NCI-H2171 (cell line): ENCODE data around the gene CPA4.
"Not testable (repeated sequence)": the region's sequence is repeated elsewhere in the genome, so short reads cannot be mapped to it uniquely, and the experiment has no call there.

Experiments used
- DNase-seq: peaks from one replicate; lab custom pipeline; 2025; lab: John Stamatoyannopoulos, UW

CPA4 gene

DNA sequence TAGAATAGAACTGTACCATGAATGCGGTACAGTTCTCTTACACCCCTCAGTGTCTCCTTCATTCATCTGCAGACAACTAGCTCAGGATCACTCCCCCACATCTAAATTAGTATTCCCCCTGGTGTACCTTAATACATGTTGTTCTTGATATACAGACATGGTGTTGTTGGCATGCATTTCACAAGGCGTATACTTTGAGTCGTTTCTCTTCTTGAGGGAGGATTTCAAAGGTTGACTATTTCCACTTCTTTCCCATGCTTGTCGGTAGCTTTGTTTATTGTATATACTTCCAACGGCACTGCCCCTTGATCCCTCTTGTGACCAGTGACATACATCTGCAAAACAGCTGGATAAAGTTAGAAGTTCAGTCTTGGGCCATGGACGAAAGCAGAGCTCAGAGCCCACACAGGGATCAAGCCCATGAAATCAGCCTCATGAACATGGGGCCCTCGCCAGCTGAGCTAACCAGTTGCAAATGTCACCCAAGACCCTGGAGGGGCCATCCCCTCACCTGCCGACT lies 8.6 kb downstream of the CPA4 start:
- DNase-seq: no peak

DNA sequence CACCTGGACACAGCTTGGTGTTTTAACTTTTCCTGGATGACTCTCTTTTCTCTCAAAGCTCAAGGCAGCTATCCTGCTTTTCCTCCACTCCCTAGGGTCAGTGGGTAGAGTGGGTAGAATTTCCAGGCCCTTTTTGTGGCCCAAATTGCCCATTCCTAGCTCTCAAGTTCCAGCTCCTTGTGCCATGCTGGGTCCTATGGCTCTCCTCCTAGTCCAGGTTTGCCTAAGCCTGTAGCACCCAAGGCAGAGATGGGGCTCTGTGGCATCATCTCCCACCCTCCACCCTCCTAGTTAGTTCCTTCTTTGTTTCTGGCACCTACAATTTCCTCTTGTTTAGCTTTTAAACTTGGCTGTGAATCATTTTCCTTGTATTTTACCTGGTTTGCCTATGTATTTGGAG lies 9.7 kb downstream of the CPA4 start:
- DNase-seq: no peak

GRCh38 chr7:130303127-130303526 lies 10.2 kb downstream of the CPA4 start:
- no peak for DNase-seq

DNA sequence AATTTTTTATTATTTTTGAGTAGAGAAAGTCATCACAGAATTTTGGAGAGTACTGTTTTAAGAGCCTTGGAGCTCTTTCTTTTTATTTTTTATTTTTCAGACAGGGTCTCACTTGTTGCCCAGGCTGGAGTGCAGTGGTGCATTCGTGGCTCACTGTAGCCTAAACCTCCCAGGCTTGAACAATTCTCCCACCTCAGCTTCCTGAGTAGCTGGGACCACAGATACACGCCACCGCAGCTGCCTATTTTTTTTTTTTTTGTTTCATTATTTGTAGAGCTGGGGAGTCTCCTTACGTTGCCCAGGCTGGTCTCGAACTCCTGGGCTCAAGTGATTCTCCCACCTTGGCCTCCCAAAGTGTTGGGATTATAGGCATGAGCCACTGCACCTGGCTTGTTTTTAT lies 10.6 kb downstream of the CPA4 start:
- DNase-seq: no peak

GRCh38 chr7:130303982-130304381 lies 11.0 kb downstream of the CPA4 start:
- no peak for DNase-seq

DNA sequence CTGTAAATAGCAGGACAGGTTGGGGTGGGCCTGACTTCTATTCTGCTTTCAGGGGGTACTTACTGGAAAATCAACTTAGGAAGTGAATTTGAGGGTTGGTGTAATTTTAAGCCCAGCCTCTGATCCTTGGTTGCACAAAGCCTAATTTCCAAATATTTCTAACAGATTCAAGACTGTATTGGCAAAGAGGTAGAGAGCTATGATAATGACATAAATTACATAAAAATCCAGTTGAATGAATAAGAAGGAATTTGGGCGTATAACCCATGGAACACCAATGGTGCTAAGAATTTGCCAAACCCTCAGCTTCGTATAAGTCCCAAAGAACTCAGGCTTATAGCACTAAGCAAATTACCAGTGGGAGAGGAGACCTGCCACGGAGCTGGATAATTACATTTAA lies 11.9 kb downstream of the CPA4 start:
- no peak for DNase-seq

- no peak for DNase-seq
Observed at GRCh38 chr7:130305433-130306042, 12.6 kb downstream of the CPA4 start.

DNA sequence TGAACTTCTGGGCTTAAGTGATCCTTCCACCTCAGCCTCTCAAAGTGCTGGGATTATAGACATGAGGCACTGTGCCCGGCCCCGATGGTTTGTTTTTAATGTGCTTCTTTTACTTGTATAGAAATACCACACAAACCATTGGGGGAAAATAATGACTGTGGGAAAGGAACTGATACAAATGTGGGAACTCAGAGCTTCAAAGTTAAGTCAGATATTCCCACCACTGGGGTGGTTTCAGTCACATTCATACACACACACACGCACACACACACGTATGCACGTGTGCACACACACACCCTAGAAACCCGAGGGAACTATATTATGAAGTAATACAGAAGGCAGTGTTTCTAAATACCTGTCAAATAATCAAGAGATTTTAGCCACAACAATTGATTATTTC lies 17.0 kb downstream of the CPA4 start:
- DNase-seq: no peak

DNA sequence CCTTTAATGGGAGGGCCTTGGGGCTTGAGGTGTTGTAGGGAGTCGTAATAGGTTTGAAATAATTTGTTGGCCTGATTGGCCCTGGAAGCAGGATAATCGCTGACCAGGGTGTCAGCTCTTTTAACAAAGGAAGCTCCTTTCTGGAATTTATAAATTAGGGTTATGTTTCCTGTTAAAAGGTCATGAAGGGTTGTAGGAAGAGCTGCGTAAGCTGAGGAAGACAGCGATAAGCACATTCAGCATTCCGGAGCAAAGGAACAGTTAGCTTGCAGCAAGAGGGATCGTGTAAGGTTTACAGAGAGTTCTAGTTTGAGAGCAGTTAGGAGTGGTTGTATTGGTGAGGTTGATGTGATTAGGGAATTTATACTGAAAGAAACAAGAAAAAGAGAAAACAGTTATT lies 21.3 kb downstream of the CPA4 start:
- no peak for DNase-seq

GRCh38 chr7:130319541-130319940 lies 26.6 kb downstream of the CPA4 start:
- no peak for DNase-seq

- not testable (repeated sequence) for DNase-seq
Observed at GRCh38 chr7:130321542-130322229, 28.7 kb downstream of the CPA4 start.

GRCh38 chr7:130322615-130323014 lies 29.7 kb downstream of the CPA4 start:
- DNase-seq: no peak

- DNase-seq: no peak
Observed at GRCh38 chr7:130324306-130324943, 31.5 kb downstream of the CPA4 start.

DNA sequence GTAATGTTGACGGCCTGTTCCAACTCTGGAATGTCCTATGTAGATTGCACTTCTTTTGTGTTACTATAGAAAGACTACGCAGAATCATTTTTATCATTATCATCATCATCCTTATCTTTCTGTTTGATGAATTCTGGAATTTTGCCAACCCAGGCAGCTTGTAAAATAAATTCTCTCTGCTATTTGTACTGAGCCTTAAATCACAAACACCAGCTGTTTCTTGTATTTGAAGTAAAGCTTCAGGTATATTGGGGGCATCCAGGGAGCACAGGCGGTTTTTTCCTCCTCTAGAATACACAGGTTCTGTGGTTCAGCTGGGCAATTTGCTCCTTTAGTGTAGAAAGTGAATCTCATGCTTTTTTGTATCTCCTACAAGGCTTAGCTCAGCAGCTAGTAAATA lies 36.7 kb downstream of the CPA4 start:
- peak; percentile 77 for DNase-seq

DNA sequence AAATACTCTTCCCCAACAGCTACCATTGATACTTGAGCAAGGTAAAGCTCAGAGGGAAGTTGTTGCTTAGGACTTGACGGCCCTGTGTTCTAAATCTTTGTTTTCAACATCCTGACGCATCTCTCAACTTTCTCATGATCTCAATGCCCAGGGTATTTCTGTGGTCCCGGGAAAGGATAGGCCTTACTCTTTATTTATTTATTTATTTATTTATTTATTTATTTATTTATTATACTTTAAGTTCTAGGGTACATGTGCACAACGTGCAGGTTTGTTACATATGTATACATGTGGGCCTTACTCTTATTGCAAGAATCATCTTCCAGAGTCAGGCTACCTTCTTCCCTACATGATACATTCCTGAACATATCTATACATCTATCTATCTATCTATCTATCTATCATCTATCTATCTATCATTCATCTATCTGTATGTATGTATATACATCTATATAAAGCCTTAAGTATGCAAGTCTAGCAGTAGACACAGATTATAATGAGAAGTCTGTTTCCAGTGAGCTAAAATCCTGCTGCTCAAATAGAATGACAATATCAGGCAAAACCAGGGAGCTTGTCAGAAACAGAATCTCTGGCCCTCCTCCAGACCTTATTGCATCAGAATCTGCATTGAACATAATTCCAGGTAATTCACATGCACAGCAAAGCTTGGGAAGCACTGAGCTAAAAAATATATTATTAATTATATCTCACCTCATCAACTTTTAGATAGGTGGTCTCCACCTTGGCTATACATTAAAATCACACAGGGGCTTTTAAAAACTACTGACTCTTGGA lies 39.5 kb downstream of the CPA4 start:
- DNase-seq: no peak

GRCh38 chr7:130333832-130334231 lies 40.9 kb downstream of the CPA4 start:
- DNase-seq: no peak

GRCh38 chr7:130334274-130334673 lies 41.3 kb downstream of the CPA4 start:
- DNase-seq: no peak

DNA sequence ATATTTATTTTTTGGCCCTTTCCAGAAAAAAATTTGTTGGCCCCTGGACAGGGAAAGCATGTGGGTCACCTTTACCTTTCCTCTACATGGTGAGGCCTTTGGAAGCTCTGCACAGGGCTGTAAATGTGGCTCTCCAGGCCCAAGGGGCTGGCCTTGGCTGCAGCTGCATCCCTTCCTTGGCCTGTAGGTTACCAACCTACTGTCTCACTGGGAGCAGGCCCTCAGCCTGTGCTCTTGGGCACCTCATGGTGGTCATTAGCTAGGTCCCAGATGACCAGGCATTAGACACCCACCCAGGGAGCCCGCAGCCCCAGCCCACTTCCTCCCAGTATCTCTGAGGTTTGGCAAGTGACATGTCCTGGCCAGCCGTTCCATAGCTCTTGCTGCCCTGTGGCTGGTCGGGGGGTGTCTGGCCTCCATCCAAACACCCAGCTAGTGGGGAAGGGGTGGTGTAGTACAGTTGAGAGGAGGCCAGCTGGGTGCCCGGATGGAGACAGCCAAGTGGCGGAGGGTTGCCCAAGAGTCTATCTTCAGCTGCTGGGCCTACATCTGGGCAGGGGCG lies 44.5 kb downstream of the CPA4 start:
- no peak for DNase-seq

DNA sequence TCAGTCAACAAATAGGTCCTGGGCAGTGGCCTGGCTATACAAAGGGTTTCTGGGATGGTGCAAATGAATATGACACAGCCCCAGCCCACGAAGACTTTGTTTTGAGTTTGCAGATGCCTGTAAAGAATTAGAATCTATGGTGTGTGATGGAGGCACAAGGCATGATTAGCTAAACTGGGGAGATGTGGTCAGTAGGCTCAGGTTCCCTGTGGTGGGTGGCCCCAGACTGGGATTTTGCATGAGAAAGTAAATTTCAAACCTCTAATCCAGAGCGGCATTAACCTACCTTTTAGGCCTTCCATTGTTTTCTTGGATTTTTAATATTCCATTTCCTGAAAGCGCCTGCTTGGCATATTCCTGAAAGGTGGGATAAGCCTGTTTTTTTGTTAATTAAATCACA lies 45.3 kb downstream of the CPA4 start:
- DNase-seq: no peak

DNA sequence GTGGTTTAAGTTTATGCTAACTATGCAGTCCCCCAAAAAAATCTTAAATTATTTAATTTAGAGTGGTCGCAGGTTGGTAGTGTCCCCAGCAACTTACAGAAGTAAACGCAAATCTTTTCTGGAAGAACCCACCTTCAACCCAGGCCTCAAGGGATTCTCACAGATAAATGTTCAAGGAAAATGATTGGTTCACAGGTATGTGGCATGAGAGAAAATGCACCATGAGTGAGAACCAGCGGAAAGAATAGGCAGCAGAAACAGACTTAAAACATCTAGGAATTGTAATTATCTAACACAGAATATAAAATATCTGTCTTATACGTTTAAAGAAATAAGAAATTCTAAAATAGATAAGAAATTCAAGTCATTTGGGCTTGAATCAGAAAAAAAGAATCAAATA lies 48.9 kb downstream of the CPA4 start:
- DNase-seq: no peak

GRCh38 chr7:130342701-130343380 lies 49.9 kb downstream of the CPA4 start:
- DNase-seq: no peak
